ENCODE measurements around the gene TACO1. TPM values are rescaled to one million over a fixed set of nuclear protein-coding genes. Genes with fewer than 3 reads are reported as not detected.

Gene TACO1
- total RNA-seq, 4 donors from 2014 or later = 4.1 to 13.0 (median 8.4) TPM

GRCh38 chr17:63595132-63595531 is 5.6 kb upstream of the TACO1 start:
- TF ChIP-seq CTCF (IDR thresholded peaks at IDR 0.05) = no peak
- no peak for TF ChIP-seq POLR2A (IDR thresholded peaks at IDR 0.05)
- intact Hi-C loops (cut with DNase I; ENCODE audit: low total_unique reads) = no loop called here
- no peaks in the 10 kb centered on the region for H3K36me3 ChIP-seq
- H3K9me3 ChIP-seq = no peaks in the 10 kb centered on the region
- H3K27me3 ChIP-seq = no peaks in the 10 kb centered on the region
- no peak overlapping the region for H3K27ac ChIP-seq
- DNase-seq = no peak
- no peaks in the 10 kb centered on the region for H3K4me1 ChIP-seq
- no peak overlapping the region for H3K4me3 ChIP-seq

DNA sequence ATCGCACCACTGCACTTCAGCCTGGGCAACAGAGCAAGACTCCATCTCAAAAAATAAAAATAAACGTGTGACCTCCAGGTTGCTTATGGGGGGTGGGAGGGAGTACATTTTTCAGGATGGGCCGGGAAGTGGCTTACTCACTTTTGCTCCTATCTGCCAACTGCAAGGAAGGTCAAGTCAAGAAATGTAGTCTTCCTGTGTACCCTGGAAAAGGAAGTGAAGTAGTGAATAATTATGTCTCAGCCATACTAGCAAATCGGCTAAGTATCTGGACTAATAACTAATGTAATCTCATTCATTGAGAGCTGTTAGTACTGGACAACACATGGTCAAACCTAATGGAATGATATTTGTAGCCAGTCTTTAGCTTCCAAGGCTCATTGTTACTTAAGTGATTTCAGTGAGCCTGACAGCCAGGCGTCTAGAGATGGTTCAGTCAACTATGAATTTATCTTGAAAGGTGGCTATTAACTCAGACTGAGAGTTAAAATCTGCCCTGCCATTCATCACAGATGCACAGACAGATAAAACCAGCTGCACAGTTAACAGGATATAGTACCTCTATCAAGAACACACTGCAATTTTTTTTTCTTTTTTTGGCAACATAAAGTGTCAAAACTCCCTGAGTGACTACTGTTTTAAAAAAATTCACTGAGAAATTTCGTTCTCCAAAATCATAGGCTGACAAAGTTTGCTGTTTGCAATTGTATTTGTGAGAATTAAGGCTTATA is 3.7 kb upstream of the TACO1 start:
- intact Hi-C loops (cut with DNase I; ENCODE audit: low total_unique reads) = no loop called here
- H3K4me1 ChIP-seq = peaks cover 0 to 3% of the 10 kb centered on the region in 2 donors
- no peaks in the 10 kb centered on the region for H3K36me3 ChIP-seq
- DNase-seq = no peak
- no peak for TF ChIP-seq POLR2A (IDR thresholded peaks at IDR 0.05)
- no peak for TF ChIP-seq CTCF (IDR thresholded peaks at IDR 0.05)
- H3K9me3 ChIP-seq = no peaks in the 10 kb centered on the region
- no peak overlapping the region for H3K27ac ChIP-seq
- H3K27me3 ChIP-seq = no peaks in the 10 kb centered on the region
- no peak overlapping the region for H3K4me3 ChIP-seq

DNA sequence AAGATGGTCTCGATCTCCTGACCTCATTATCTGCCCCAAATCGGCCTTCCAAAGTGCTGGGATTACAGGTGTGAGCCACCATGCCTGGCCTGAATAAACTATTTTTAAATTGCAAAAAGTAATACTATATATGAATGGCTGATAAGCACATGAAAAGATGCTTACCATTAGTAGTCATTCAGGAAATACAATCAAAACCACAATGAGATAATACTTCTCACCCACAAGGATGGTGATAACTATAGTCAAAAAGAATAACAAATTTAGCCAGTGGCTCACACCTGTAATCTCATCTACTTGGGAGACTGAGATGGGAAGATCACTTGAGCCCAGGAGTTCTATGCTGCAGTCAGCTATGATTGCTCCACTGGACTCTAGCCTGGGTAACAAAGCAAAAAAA is 2.4 kb upstream of the TACO1 start:
- TF ChIP-seq POLR2A (IDR thresholded peaks at IDR 0.05) (no peak), CTCF (IDR thresholded peaks at IDR 0.05) (no peak)
- Histone ChIP-seq H3K9me3 (no peaks in the 10 kb centered on the region), H3K27ac (no peak overlapping the region), H3K27me3 (no peaks in the 10 kb centered on the region), H3K4me3 (no peak overlapping the region), H3K4me1 (peaks cover 0 to 3% of the 10 kb centered on the region in 2 donors), H3K36me3 (no peaks in the 10 kb centered on the region)
- no peak for DNase-seq
- intact Hi-C loops (cut with DNase I; ENCODE audit: low total_unique reads) = no loop called here

- Histone ChIP-seq H3K27ac (peak overlapping the region; percentile 76 to 90), H3K27me3 (no peaks in the 10 kb centered on the region), H3K4me1 (peaks cover 0 to 3% of the 10 kb centered on the region in 2 donors), H3K36me3 (no peaks in the 10 kb centered on the region), H3K4me3 (peak overlapping the region; percentile 80 to 81), H3K9me3 (no peaks in the 10 kb centered on the region)
- TF ChIP-seq POLR2A (IDR thresholded peaks at IDR 0.05) = no peak
- no peak for TF ChIP-seq CTCF (IDR thresholded peaks at IDR 0.05)
- no peak for DNase-seq
- intact Hi-C loops (cut with DNase I; ENCODE audit: low total_unique reads) = no loop called here
These were observed 1.0 kb downstream of the TACO1 start for GRCh38 chr17:63601439-63602371.

Data from uterus (tissue), 4 donors.